ENCODE data around the gene CNOT9. TPM values are rescaled to one million over a fixed set of nuclear protein-coding genes. Genes with fewer than 3 reads are reported as not detected.

The CNOT9 gene
- polyA plus RNA-seq, 6 donors from 2014 or later: 10.9 to 21.9 (median 16.9) TPM

DNA sequence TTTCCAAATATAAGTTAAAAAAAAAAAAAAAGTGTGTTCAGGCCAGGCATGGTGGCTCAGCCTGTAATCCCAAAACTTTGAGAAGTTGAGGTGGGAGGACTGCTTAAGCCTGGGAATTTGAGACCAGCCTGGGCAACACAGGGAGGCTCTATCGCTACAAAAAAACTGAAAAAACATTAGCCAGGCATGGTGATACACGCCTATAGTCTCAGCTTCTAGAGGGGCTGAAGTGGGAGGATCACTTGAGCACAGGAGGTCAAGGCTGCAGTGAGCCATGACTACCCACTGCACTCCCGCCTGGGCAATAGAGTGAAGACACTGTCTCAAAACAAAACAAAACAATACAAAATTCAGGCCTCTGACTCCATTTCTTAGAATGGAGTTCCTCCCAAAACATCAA is 9.7 kb upstream of the CNOT9 start:
- peaks cover 20% of the 10 kb centered on the region in 2 donors for H3K36me3 Mint-ChIP-seq

DNA sequence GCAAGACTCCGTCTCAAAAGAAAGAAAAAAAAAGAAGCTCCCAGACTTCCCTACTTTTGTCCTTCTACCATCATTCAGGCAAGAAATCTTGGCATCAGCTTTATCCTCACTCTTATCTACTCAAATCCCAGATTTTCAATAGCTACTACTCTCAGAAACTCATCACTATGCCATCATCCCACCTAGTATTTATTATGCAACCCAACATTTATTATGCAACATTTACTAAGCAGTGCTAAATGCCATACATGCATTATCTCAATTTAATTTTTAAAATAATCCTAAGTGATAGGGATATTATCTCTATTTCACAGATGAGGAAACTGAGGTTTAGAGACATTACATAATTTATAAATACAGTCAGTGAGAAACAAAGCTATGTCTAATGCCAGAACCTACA is 4.6 kb upstream of the CNOT9 start:
- H3K27ac Mint-ChIP-seq: peak overlapping the region in 1 of 6 donors; percentile 24
- peaks cover 6 to 11% of the 10 kb centered on the region in 2 donors for H3K36me3 Mint-ChIP-seq
- ATAC-seq (ENCODE audit: low read depth in 2 of 2): no peak
- no peak overlapping the region for H3K4me3 Mint-ChIP-seq
- H3K27me3 Mint-ChIP-seq: no peaks in the 10 kb centered on the region
- H3K4me1 Mint-ChIP-seq: peaks cover 22 to 31% (median 30%) of the 10 kb centered on the region in 3 donors
- no peaks in the 10 kb centered on the region for H3K9me3 Mint-ChIP-seq
- DNase-seq: no peak

More for the DNA sequence above, 9.7 kb upstream of the CNOT9 start:
- Mint-ChIP-seq H3K4me3 (peak overlapping the region in 1 of 8 donors; percentile 11), H3K27me3 (no peaks in the 10 kb centered on the region), H3K4me1 (peaks cover 0 to 10% (median 7%) of the 10 kb centered on the region in 3 donors), H3K9me3 (no peaks in the 10 kb centered on the region), H3K27ac (peak overlapping the region in 2 of 6 donors; percentile 14 to 56)
- ATAC-seq (ENCODE audit: low read depth in 2 of 2) (no peak), DNase-seq (no peak)

DNA sequence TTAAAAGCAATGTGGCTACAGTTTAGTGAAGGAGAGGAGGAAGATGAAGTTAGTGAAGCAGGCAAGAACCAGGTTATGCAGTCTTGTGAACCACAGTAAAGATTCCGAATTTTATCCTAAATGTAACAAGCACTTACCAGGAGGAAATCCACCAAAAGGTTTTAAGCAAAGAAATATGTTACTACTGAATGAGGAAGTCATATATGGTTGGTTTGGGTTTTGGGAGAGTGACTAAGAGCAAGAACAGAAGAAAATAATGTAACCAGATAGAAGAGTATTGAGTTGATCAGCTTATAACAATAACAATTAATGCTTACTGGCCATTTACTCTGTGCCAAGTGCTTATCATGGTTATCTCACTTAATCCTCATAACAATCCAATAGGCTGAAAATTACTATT is 2.3 kb upstream of the CNOT9 start:
- H3K9me3 Mint-ChIP-seq: no peaks in the 10 kb centered on the region
- DNase-seq (no peak), ATAC-seq (ENCODE audit: low read depth in 2 of 2) (no peak)
- peaks cover 42 to 53% (median 51%) of the 10 kb centered on the region in 3 donors for H3K4me1 Mint-ChIP-seq
- no peaks in the 10 kb centered on the region for H3K27me3 Mint-ChIP-seq
- H3K27ac Mint-ChIP-seq: peak overlapping the region; percentile 80 to 100 (median 98)
- peak overlapping the region in 7 of 8 donors; percentile 22 to 99 (median 97) for H3K4me3 Mint-ChIP-seq
- H3K36me3 Mint-ChIP-seq: peaks cover 6 to 8% of the 10 kb centered on the region in 2 donors

DNA sequence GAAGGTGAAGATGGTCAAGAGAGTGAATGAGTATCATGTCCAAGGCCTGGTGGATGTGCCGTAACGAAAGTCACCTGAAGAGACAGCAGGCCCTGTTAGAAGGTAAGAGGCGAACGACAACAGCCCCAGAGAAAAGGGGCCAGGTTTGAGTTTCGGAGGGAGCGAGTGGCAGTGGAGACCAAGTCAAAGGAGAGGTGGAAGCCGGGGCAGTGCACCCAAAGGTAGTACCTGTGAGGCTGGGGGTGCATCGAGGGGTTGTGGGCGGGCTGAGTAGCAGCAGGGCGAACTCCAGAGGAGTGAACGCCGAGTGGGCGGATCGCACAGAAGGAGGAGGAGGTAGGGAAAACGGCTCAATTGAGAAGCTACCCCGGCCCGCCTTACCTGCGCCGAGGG is 846 bp upstream of the CNOT9 start:
- Mint-ChIP-seq H3K27ac (peak overlapping the region; percentile 97 to 100 (median 100)), H3K4me3 (peak overlapping the region; percentile 89 to 99 (median 98)), H3K4me1 (peaks cover 43 to 61% (median 54%) of the 10 kb centered on the region in 3 donors), H3K9me3 (no peaks in the 10 kb centered on the region), H3K36me3 (no peaks in the 10 kb centered on the region), H3K27me3 (no peaks in the 10 kb centered on the region)
- no peak for DNase-seq
- peak; percentile 59 to 63 for ATAC-seq (ENCODE audit: low read depth in 2 of 2)

DNA sequence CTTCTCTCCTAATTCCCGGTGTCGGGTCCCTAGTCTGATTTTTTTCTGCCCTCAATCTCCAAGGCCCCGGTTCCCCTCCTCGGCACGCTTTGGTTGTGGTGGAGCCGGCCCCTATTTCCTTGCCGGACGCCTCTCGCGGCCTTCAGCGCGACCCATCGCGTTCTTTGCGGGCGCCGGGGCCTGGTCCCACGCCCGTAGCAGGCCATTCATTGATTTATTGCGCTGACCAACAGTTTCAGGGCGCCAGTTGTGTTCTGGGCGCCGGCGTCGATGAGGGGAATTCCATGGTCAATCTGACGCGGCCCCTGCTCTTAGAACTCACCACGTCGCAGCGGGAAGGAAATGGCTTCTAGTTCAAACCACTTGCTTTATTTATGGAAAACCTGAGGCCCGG is 396 bp downstream of the CNOT9 start:
- DNase-seq (no peak), ATAC-seq (ENCODE audit: low read depth in 2 of 2) (peak; percentile 3 to 13)
- Mint-ChIP-seq H3K27ac (peak overlapping the region; percentile 97 to 100 (median 100)), H3K4me1 (peaks cover 43 to 62% (median 54%) of the 10 kb centered on the region in 3 donors), H3K27me3 (no peaks in the 10 kb centered on the region), H3K9me3 (no peaks in the 10 kb centered on the region), H3K36me3 (no peaks in the 10 kb centered on the region), H3K4me3 (peak overlapping the region; percentile 89 to 99 (median 98))

DNA sequence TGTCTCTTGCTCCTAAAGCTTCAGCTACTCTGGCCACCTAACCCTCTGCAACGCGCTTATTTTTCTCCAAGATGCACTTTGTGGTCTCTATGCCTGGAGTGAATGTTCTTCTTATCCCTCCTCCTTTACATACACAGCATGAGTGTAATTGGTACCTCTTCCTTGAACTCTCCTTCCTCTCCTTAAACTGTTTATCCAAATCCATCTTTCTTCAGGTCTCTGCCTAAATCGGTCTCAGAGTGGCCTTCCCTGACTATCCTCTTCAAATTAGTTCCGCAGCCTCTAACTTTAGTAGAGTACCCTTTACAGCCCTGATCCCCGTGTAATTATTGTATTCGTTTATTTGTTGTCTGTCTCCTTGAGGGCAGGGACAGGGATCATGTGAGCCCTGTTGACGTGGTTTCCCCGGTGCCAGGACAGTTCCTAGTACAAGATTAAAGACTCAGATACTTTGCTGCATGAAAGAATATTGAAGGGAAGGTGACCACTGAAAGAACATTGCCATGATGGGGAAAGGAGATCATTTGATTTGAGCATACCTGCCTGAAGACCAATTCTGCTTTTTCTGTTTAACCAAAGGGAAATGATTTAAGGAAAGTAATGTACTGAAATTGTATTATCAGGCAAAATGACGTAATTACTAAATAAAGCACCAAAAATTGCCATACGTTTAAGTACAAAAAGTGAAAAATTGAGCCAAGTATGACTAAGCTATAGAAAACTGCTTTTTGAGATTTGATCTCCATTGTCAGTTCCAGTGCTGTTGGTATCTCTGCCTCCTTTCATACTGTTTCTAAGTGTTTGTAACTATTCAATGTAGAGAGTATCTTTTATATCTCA is 1.2 kb downstream of the CNOT9 start:
- Mint-ChIP-seq H3K27ac (peak overlapping the region; percentile 97 to 100 (median 100)), H3K4me3 (peak overlapping the region; percentile 89 to 99 (median 98)), H3K27me3 (no peaks in the 10 kb centered on the region), H3K36me3 (no peaks in the 10 kb centered on the region), H3K9me3 (no peaks in the 10 kb centered on the region), H3K4me1 (peaks cover 43 to 62% (median 54%) of the 10 kb centered on the region in 3 donors)
- DNase-seq (peak; percentile 1), ATAC-seq (ENCODE audit: low read depth in 2 of 2) (no peak)

DNA sequence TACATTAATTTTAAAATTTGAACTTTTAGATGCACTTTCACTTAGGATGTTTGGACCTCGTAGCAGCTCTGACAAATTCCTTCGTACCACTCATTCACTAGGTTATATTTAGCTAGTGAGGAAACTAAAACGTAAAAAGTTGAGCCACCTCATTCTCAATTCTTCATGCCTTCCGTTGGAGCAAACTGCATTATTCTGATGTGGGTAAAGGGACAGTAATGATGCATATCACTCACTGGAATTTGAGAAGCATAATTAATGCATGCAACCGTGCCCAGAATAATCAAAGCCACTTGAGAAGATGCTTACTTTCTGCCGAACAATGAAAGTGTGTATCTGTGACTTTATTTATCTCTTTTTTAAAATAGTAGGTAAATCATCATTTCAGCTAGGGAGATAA is 2.2 kb downstream of the CNOT9 start:
- Mint-ChIP-seq H3K36me3 (no peaks in the 10 kb centered on the region), H3K27me3 (no peaks in the 10 kb centered on the region), H3K4me1 (peaks cover 43 to 61% (median 57%) of the 10 kb centered on the region in 3 donors), H3K9me3 (no peaks in the 10 kb centered on the region), H3K4me3 (peak overlapping the region in 6 of 8 donors; percentile 18 to 99 (median 98)), H3K27ac (peak overlapping the region; percentile 60 to 100 (median 91))
- DNase-seq (no peak), ATAC-seq (ENCODE audit: low read depth in 2 of 2) (no peak)

DNA sequence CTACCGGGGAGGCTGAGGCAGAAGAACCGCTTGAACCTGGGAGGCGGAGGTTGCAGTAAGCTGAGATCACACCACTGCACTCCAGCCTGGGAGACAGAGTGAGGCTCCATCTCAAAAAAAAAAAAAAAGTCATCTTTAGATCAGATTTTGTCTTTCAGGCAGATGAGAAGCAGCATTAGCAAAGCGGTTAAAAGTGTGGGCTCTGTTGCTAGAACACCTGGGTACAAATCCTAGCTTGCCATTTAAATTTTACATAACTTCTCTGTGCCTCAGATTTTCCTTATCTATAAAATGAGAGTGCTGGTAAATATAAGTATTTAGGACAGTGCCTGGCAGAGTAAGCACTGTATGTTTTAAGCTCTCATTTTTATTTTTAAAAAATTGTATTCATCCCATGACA is 8.2 kb downstream of the CNOT9 start:
- H3K27ac Mint-ChIP-seq: peak overlapping the region in 3 of 6 donors; percentile 37 to 76 (median 43)
- no peak overlapping the region for H3K4me3 Mint-ChIP-seq
- H3K4me1 Mint-ChIP-seq: peaks cover 18 to 28% (median 25%) of the 10 kb centered on the region in 3 donors
- ATAC-seq (ENCODE audit: low read depth in 2 of 2): no peak
- H3K27me3 Mint-ChIP-seq: no peaks in the 10 kb centered on the region
- peaks cover 0 to 5% of the 10 kb centered on the region in 2 donors for H3K36me3 Mint-ChIP-seq
- DNase-seq: no peak
- no peaks in the 10 kb centered on the region for H3K9me3 Mint-ChIP-seq

DNA sequence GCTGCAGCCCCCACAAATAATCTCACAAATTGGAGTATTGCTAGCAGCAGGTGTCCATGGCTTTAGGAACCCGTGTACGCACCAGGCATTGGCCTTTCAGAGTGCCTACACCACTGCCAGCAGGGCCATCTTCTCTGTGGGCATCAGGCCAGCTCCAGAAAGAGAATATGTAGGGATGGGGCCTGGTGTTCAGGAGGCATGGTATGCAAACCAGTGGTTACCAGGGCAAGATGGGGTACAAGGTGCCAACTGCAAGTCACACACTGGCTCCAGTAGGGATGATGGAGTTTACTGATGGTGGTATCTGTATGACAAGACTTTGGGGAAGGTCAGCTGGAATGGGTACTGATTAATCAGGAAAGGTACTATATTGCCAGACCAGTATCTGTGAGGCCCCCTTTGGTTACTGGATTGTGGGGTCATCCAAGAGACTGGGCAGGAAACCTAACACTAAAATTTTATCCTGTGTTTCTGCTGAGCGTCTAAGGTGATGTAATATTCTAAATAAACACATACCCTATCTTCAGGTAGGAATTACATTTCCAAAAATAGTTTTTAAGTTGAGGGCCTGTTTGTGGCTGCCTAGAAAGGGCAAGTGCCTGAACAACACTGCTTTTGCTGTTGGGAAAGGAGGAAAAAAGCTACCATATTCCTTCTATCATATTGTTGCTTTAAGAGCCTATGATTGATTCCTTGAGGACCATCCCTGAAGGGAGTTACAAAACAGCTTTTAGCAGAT is 9.0 kb downstream of the CNOT9 start:
- H3K27me3 Mint-ChIP-seq: no peaks in the 10 kb centered on the region
- H3K4me1 Mint-ChIP-seq: peaks cover 15 to 25% (median 20%) of the 10 kb centered on the region in 3 donors
- peak overlapping the region in 3 of 6 donors; percentile 30 to 50 (median 31) for H3K27ac Mint-ChIP-seq
- H3K36me3 Mint-ChIP-seq: peaks cover 0 to 5% of the 10 kb centered on the region in 2 donors
- ATAC-seq (ENCODE audit: low read depth in 2 of 2) (no peak), DNase-seq (no peak)
- no peaks in the 10 kb centered on the region for H3K9me3 Mint-ChIP-seq
- H3K4me3 Mint-ChIP-seq: no peak overlapping the region

DNA sequence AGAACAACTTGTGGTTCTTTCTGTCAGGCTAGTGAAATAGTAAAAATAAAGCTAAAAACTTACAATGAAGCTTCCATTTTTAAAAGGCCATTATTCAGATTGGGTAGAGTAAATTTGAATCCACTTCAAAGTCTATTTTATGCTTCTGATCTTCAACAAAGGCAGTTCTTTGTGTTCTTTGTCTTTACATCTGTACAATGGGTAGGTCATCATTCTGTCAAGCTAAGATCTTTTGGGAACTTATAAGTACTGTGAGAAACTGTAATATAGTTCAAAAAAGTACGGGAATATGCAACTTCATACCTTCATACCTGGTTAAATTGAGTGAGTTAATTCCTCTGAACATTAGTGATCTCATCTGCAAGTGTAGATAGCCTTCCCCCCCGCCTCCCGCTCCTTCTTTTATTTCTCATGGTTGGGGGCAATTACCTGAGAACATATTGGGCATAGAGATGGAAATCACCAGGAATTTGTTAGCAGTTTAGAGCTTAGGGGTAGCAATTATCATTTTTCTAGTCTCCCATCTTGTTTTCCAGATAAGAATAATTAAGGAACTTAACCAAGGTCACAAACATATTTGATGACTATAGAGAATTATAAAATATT is 9.7 kb downstream of the CNOT9 start:
- H3K27ac Mint-ChIP-seq: peak overlapping the region in 4 of 6 donors; percentile 8 to 76 (median 52)
- ATAC-seq (ENCODE audit: low read depth in 2 of 2): no peak
- H3K4me3 Mint-ChIP-seq: no peak overlapping the region

DNA sequence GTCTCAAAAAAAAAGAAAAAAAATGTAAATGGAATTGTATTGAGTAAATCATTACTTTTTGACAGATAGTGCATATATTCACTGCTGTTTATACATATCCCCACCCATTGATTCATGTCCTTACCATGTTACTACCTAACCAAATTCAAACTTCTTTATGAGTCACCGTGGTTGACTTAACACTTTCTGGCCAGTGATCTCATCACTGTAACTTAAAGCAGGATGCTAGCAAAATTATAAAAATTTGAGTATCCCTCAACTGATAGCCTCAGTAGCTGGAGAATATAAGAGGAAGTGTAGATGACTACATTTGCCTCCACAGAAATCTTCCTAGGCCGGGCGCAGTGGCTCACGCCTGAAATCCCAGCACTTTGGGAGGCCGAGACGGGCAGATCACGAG is 13.4 kb downstream of the CNOT9 start:
- Mint-ChIP-seq H3K27me3 (no peaks in the 10 kb centered on the region), H3K4me1 (peaks cover 17 to 33% (median 17%) of the 10 kb centered on the region in 3 donors), H3K27ac (peak overlapping the region in 2 of 6 donors; percentile 26 to 67), H3K36me3 (peaks cover 0 to 13% of the 10 kb centered on the region in 2 donors), H3K4me3 (no peak overlapping the region), H3K9me3 (no peaks in the 10 kb centered on the region)
- DNase-seq (no peak), ATAC-seq (ENCODE audit: low read depth in 2 of 2) (no peak)

More for the DNA sequence above, 9.7 kb downstream of the CNOT9 start:
- DNase-seq: no peak
- H3K27me3 Mint-ChIP-seq: no peaks in the 10 kb centered on the region
- peaks cover 14 to 25% (median 23%) of the 10 kb centered on the region in 3 donors for H3K4me1 Mint-ChIP-seq
- H3K9me3 Mint-ChIP-seq: no peaks in the 10 kb centered on the region
- peaks cover 0 to 5% of the 10 kb centered on the region in 2 donors for H3K36me3 Mint-ChIP-seq

DNA sequence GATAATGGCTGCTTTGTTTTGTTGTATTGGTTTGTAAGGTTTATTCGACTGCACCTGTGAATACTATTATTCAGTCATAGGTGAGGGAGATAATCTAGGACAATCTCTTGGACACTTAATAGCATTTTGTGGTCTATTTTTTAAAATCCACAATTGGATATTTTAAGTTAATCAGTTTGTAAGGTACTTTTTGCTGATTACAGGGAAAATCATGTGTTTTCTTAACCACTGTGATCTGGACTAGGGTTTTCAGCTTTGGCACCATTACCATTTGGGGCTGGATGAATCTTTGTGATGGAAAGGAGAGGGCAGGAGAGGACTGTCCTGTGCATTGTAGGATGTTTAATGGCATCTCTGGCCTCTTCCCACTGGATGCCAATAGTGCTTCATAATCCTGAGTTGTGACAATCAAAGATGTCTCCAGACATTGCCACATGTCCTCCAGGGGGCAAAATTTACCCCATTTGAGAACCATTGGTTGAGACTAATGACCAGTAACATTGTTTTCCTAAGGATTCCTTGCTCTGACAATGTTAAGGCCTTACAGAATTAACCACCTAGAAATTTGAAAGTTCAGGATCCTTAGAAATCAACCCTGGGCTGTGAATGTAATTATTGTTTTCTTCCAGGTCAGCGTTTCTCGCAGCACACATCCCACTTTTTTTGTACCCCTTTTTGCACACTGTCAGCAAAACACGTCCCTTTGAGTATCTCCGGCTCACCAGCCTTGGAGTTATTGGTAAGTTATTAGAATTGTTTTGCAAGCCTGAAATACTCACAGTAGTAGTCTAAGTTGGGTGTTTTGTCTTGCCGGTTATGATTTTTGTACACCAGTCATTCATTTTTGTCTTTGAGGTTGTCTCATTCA is 15.6 kb downstream of the CNOT9 start:
- no peaks in the 10 kb centered on the region for H3K27me3 Mint-ChIP-seq
- H3K4me1 Mint-ChIP-seq: peaks cover 0 to 15% (median 3%) of the 10 kb centered on the region in 3 donors
- ATAC-seq (ENCODE audit: low read depth in 2 of 2) (no peak), DNase-seq (no peak)
- H3K4me3 Mint-ChIP-seq: no peak overlapping the region
- H3K27ac Mint-ChIP-seq: peak overlapping the region in 1 of 6 donors; percentile 55
- H3K36me3 Mint-ChIP-seq: peaks cover 0 to 13% of the 10 kb centered on the region in 2 donors
- H3K9me3 Mint-ChIP-seq: no peaks in the 10 kb centered on the region
